Measurements from ENCODE around the gene SNAP29. TPM values are rescaled to one million over a fixed set of nuclear protein-coding genes. Genes with fewer than 3 reads are reported as not detected.
"Not testable (repeated sequence)": the region's sequence is repeated elsewhere in the genome, so short reads cannot be mapped to it uniquely, and the experiment has no call there.

Gene SNAP29
- total RNA-seq, 2 donors from 2014 or later, result 7.6 to 9.6 TPM

GRCh38 chr22:20816559-20816958 lies 42.2 kb upstream of the SNAP29 start:
- Histone ChIP-seq H3K27ac (no peak overlapping the region), H3K4me3 (no peak overlapping the region), H3K4me1 (no peaks in the 10 kb centered on the region), H3K27me3 (no peaks in the 10 kb centered on the region), H3K36me3 (replicated peaks in 1 of 2; ENCODE audit: insufficient read depth in 1 of 2, low read depth in 2 of 2) (peaks cover 0 to 22% of the 10 kb centered on the region in 2 donors), H3K9me3 (no peaks in the 10 kb centered on the region)
- DNase-seq (no peak), ATAC-seq (no peak)
- 95 to 98% methylated on average over 6 of the region's 6 CpGs for WGBS, 2 donors
- TF ChIP-seq CTCF (IDR thresholded peaks at IDR 0.05) (no peak), POLR2A (IDR thresholded peaks at IDR 0.05) (no peak)
- intact Hi-C loops (cut with DNase I), result no loop called here

- Histone ChIP-seq H3K9me3 (no peaks in the 10 kb centered on the region), H3K27ac (no peak overlapping the region), H3K4me1 (no peaks in the 10 kb centered on the region), H3K4me3 (no peak overlapping the region), H3K27me3 (no peaks in the 10 kb centered on the region), H3K36me3 (replicated peaks in 1 of 2; ENCODE audit: insufficient read depth in 1 of 2, low read depth in 2 of 2) (peaks cover 0 to 20% of the 10 kb centered on the region in 2 donors)
- DNase-seq (no peak), ATAC-seq (no peak)
- TF ChIP-seq POLR2A (IDR thresholded peaks at IDR 0.05) (no peak), CTCF (IDR thresholded peaks at IDR 0.05) (no peak)
- 80 to 85% methylated on average over 3 of the region's 3 CpGs for WGBS, 2 donors
- intact Hi-C loops (cut with DNase I), result no loop called here
Observed at GRCh38 chr22:20818471-20818870, 40.3 kb upstream of the SNAP29 start.

- Histone ChIP-seq H3K27ac (no peak overlapping the region), H3K4me3 (no peak overlapping the region), H3K36me3 (replicated peaks in 1 of 2; ENCODE audit: insufficient read depth in 1 of 2, low read depth in 2 of 2) (peaks cover 0 to 17% of the 10 kb centered on the region in 2 donors), H3K4me1 (no peaks in the 10 kb centered on the region), H3K9me3 (no peaks in the 10 kb centered on the region), H3K27me3 (no peaks in the 10 kb centered on the region)
- TF ChIP-seq POLR2A (IDR thresholded peaks at IDR 0.05), result no peak
- TF ChIP-seq CTCF (IDR thresholded peaks at IDR 0.05), result no peak
- DNase-seq (no peak), ATAC-seq (no peak)
- intact Hi-C loops (cut with DNase I), result no loop called here
- WGBS, 2 donors, result 89 to 97% methylated on average over 9 of the region's 9 CpGs
Observed at GRCh38 chr22:20819471-20819870, 39.3 kb upstream of the SNAP29 start.

GRCh38 chr22:20821717-20822239 lies 37.0 kb upstream of the SNAP29 start:
- ATAC-seq; H3K9me3 ChIP-seq; H3K4me1 ChIP-seq; H3K4me3 ChIP-seq; DNase-seq; H3K27me3 ChIP-seq; intact Hi-C loops (cut with DNase I); H3K27ac ChIP-seq: not testable (repeated sequence)
- 94 to 97% methylated on average over 7 to 8 of the region's 8 CpGs for WGBS, 2 donors
- H3K36me3 ChIP-seq (replicated peaks in 1 of 2; ENCODE audit: insufficient read depth in 1 of 2, low read depth in 2 of 2), result peaks cover 0 to 15% of the 10 kb centered on the region in 2 donors

GRCh38 chr22:20822240-20822639 lies 36.6 kb upstream of the SNAP29 start:
- intact Hi-C loops (cut with DNase I), result no loop called here
- no peak overlapping the region for H3K27ac ChIP-seq
- H3K27me3 ChIP-seq, result no peaks in the 10 kb centered on the region
- DNase-seq (no peak), ATAC-seq (no peak)
- peaks cover 0 to 12% of the 10 kb centered on the region in 2 donors for H3K36me3 ChIP-seq (replicated peaks in 1 of 2; ENCODE audit: insufficient read depth in 1 of 2, low read depth in 2 of 2)
- no peaks in the 10 kb centered on the region for H3K9me3 ChIP-seq
- TF ChIP-seq POLR2A (IDR thresholded peaks at IDR 0.05) (no peak), CTCF (IDR thresholded peaks at IDR 0.05) (no peak)
- 94 to 96% methylated on average over 5 of the region's 5 CpGs for WGBS, 2 donors
- H3K4me1 ChIP-seq, result no peaks in the 10 kb centered on the region
- no peak overlapping the region for H3K4me3 ChIP-seq

All from body of pancreas (tissue), 4 donors.